SK-N-SH (cell line): ENCODE results near the gene EEA1. TPM values are rescaled to one million over a fixed set of nuclear protein-coding genes. Genes with fewer than 3 reads are reported as not detected.

Source experiments
- CTCF ChIA-PET: fragments of 300-600, 350-600 bp; formaldehyde crosslinking; extraction: SDS; loops from one replicate; lab custom pipeline; 2021; lab: Yijun Ruan, JAX
- POLR2A ChIA-PET: fragments of 350-600 bp; sonication (Branson Sonifier 250); formaldehyde crosslinking; extraction: SDS; loops from one replicate; lab custom pipeline; 2020; ENCODE audit warnings: antibody characterized with exemption, inconsistent platforms; lab: Yijun Ruan, JAX
- DNase-seq: peaks from one replicate; pipeline ENCODE4 v3.0.0; 2012
- H2AFZ ChIP-seq: fragments of 200-600 bp; sonication (generic); 2 replicates; pipeline ENCODE4 v1.8.1; 2016; ENCODE audit warnings: antibody characterized with exemption, mild to moderate bottlenecking, low read depth
- H3F3A ChIP-seq: fragments of 200-600 bp; sonication (generic); replicated peaks from 2 replicates; pipeline ENCODE3; 2016; ENCODE audit warnings: antibody characterized with exemption, mild to moderate bottlenecking; ENCODE audit not compliant: insufficient read depth
- H3K27ac ChIP-seq, 2 experiments: fragments of 200-500 bp in 1 of 2; fragments of 200-600 bp in 1 of 2; sonication (Bioruptor generic) in 1 of 2; sonication (generic), shearing (Covaris generic) in 1 of 2; 2 replicates each; pipeline versions ENCODE4 v1.5.1 to v1.6.1; 2014 to 2016; ENCODE audit warnings: low read depth in 2 of 2, inconsistent platforms in 1 of 2, low read length in 1 of 2, mild to moderate bottlenecking in 1 of 2, mixed read lengths in 1 of 2
- H3K27me3 ChIP-seq: fragments of 200-600 bp; sonication (generic), shearing (Covaris generic); 2 replicates; pipeline ENCODE4 v1.6.1; 2016; ENCODE audit warnings: mixed run types; ENCODE audit not compliant: insufficient read depth
- H3K36me3 ChIP-seq, 2 experiments: fragments of 200-500 bp in 1 of 2; fragments of 200-600 bp in 1 of 2; sonication (Bioruptor generic) in 1 of 2; sonication (generic) in 1 of 2; replicated peaks in 1 of 2; 2 replicates each; pipeline versions ENCODE3 to v1.5.1; 2014 to 2016; ENCODE audit warnings: low read length in 1 of 2, mild to moderate bottlenecking in 1 of 2; ENCODE audit not compliant: insufficient read depth in 2 of 2, control insufficient read depth in 1 of 2
- H3K4me1 ChIP-seq, 2 experiments: fragments of 200-500 bp in 1 of 2; fragments of 200-600 bp in 1 of 2; sonication (Bioruptor generic) in 1 of 2; sonication (generic), shearing (Covaris generic) in 1 of 2; 2 replicates each; pipeline versions ENCODE4 v1.5.1 to v1.6.1; 2014 to 2016; ENCODE audit warnings: low read depth in 1 of 2, low read length in 1 of 2, mixed run types in 1 of 2; ENCODE audit not compliant: insufficient read depth in 2 of 2, control insufficient read depth in 1 of 2
- H3K4me2 ChIP-seq: fragments of 200-600 bp; sonication (generic), shearing (Covaris generic); 2 replicates; pipeline ENCODE4 v1.6.1; 2017; ENCODE audit warnings: mixed run types
- H3K4me3 ChIP-seq, 2 experiments: fragments of 200-500 bp in 1 of 2; fragments of 200-600 bp in 1 of 2; sonication (Bioruptor generic) in 1 of 2; sonication (generic), shearing (Covaris generic) in 1 of 2; 2 replicates each; pipeline versions ENCODE4 v1.5.1 to v1.8.1; 2014 to 2016; ENCODE audit warnings: low read depth in 2 of 2, inconsistent platforms in 1 of 2, low read length in 1 of 2, mild to moderate bottlenecking in 1 of 2, mixed read lengths in 1 of 2, moderate library complexity in 1 of 2
- H3K79me2 ChIP-seq: fragments of 200-600 bp; sonication (generic); 2 replicates; pipeline ENCODE4 v1.8.1; 2017; ENCODE audit warnings: mild to moderate bottlenecking; ENCODE audit not compliant: insufficient read depth
- H3K9ac ChIP-seq: fragments of 200-600 bp; sonication (generic); 2 replicates; pipeline ENCODE4 v1.6.1; 2017; ENCODE audit warnings: mixed run types
- H3K9me2 ChIP-seq: fragments of 200-600 bp; sonication (generic); 2 replicates; pipeline ENCODE4 v1.6.1; 2017; ENCODE audit warnings: mixed run types
- H3K9me3 ChIP-seq: fragments of 200-600 bp; sonication (generic); 2 replicates; pipeline ENCODE4 v1.6.1; 2017; ENCODE audit warnings: mixed run types, mild to moderate bottlenecking, moderate library complexity
- H4K20me1 ChIP-seq: fragments of 200-600 bp; sonication (generic); 2 replicates; pipeline ENCODE4 v1.6.1; 2017; ENCODE audit warnings: mild to moderate bottlenecking, mixed run types; ENCODE audit not compliant: insufficient read depth
- CHD2 ChIP-seq: fragments of 150-350 bp; IDR thresholded peaks from 2 replicates; pipeline ENCODE4 v1.6.1; 2018; ENCODE audit warnings: low read length; ENCODE audit not compliant: partially characterized antibody
- FOSL2 ChIP-seq: IDR thresholded peaks from 2 replicates; pipeline ENCODE4 v1.4.0; 2012; ENCODE audit warnings: low read depth, mild to moderate bottlenecking, moderate library complexity, borderline replicate concordance
- FOXJ3 ChIP-seq: sonication (generic); formaldehyde crosslinking; IDR thresholded peaks from 2 replicates; pipeline ENCODE4 v1.5.1; 2020; ENCODE audit warnings: mild to moderate bottlenecking, missing genetic modification reagents
- GATA2 ChIP-seq: sonication (generic); formaldehyde crosslinking; IDR thresholded peaks from 2 replicates; pipeline ENCODE4 v1.5.0; 2020; ENCODE audit warnings: mild to moderate bottlenecking, missing genetic modification reagents
- IRF3 ChIP-seq: fragments of 150-350 bp; IDR thresholded peaks from 2 replicates; pipeline ENCODE4 v1.6.1; 2016; ENCODE audit warnings: mild to moderate bottlenecking, low read depth, low read length
- JUND ChIP-seq: IDR thresholded peaks from 2 replicates; pipeline ENCODE4 v1.4.0; 2012
- MXI1 ChIP-seq: IDR thresholded peaks from 2 replicates; pipeline ENCODE4 v1.6.1; 2012; ENCODE audit warnings: mild to moderate bottlenecking, low read depth, low read length, improper control_type of control experiment
- NRF1 ChIP-seq: IDR thresholded peaks from 2 replicates; pipeline ENCODE4 v1.6.1; 2012; ENCODE audit warnings: low read depth, mild to moderate bottlenecking, low read length
- PBX3 ChIP-seq: IDR thresholded peaks from 2 replicates; pipeline ENCODE4; 2012
- RAD21 ChIP-seq: IDR thresholded peaks from 2 replicates; pipeline ENCODE4 v1.6.1; 2012; ENCODE audit warnings: mild to moderate bottlenecking, low read length
- RXRA ChIP-seq: IDR thresholded peaks from 2 replicates; pipeline ENCODE4 v1.4.0; 2012; ENCODE audit warnings: low read depth, mild to moderate bottlenecking, borderline replicate concordance
- SMC3 ChIP-seq: IDR thresholded peaks from 2 replicates; pipeline ENCODE4 v1.6.1; 2012; ENCODE audit warnings: low read depth, low read length, improper control_type of control experiment
- TAF1 ChIP-seq: IDR thresholded peaks from 2 replicates; pipeline ENCODE4 v1.6.1; 2012; ENCODE audit warnings: low read depth, mild to moderate bottlenecking, low read length, moderate library complexity, borderline replicate concordance
- YY1 ChIP-seq: IDR thresholded peaks from 2 replicates; pipeline ENCODE4 v1.4.0; 2012; ENCODE audit warnings: low read depth, mild to moderate bottlenecking
- WGBS: methylation state at CpG from one replicate; pipeline ENCODE4 v1.1.6; 2017; ENCODE audit warnings: low lambda C conversion rate; 5-methylcytosine and 5-hydroxymethylcytosine counted together
- polyA plus RNA-seq, 3 experiments: library from polyadenylated mRNA; depleted of rRNA; stranded (reverse); fragments of >200 nt; gene quantifications; 2 replicates each; pipeline ENCODE4 v1.2.3, GENCODE V29; 2012
- TF ChIP-seq, protein P1 (sequence below): IDR thresholded peaks from 2 replicates; pipeline ENCODE4 v1.4.0; 2012; ENCODE audit warnings: low read depth

The EEA1 gene
- polyA plus RNA-seq, 1 of the 3 experiments (the other 2 are of a cell fraction): 1.5 TPM

- Histone ChIP-seq H3K9me2 (no peaks in the 10 kb centered on the region), H3F3A (peaks cover 8% of the 10 kb centered on the region), H3K9me3 (no peaks in the 10 kb centered on the region), H3K4me3 (no peak overlapping the region), H3K27ac (no peak overlapping the region), H2AFZ (no peak overlapping the region), H4K20me1 (no peaks in the 10 kb centered on the region), H3K27me3 (no peaks in the 10 kb centered on the region), H3K4me1 (peaks cover 0 to 3% of the 10 kb centered on the region in 2 experiments; a peak in 1 of 4 replicates), H3K36me3 (no peaks in the 10 kb centered on the region), H3K4me2 (no peak overlapping the region), H3K9ac (no peak overlapping the region), H3K79me2 (no peaks in the 10 kb centered on the region)
- WGBS: 46% methylated on average over 3 of the region's 3 CpGs
- POLR2A ChIA-PET: no interaction called here
- CTCF ChIA-PET: interaction anchor here (2.2 kb wide), 1 partner anchor 230 kb away, joined by 5 read pairs; no protein-coding TSS in a partner anchor
- TF ChIP-seq TAF1: no peak
- TF ChIP-seq IRF3: no peak
- no peak for TF ChIP-seq YY1
- no peak for TF ChIP-seq RXRA
- no peak for TF ChIP-seq FOXJ3 (CRISPR knock-in tag)
- TF ChIP-seq, protein P1, sequence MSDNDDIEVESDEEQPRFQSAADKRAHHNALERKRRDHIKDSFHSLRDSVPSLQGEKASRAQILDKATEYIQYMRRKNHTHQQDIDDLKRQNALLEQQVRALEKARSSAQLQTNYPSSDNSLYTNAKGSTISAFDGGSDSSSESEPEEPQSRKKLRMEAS: no peak
- no peak for TF ChIP-seq NRF1
- TF ChIP-seq RAD21: no peak
- TF ChIP-seq SMC3: no peak
- TF ChIP-seq PBX3: no peak
- no peak for TF ChIP-seq MXI1
- no peak for TF ChIP-seq CHD2
- TF ChIP-seq JUND: no peak
- TF ChIP-seq FOSL2: no peak
- no peak for TF ChIP-seq GATA2 (CRISPR knock-in tag)
- DNase-seq: no peak
These were observed 172.0 kb downstream of the EEA1 start for GRCh38 chr12:92756898-92757596.
